Measurements from ENCODE around the gene RPL6. TPM values are rescaled to one million over a fixed set of nuclear protein-coding genes. Genes with fewer than 3 reads are reported as not detected.

Gene RPL6
- total RNA-seq, 1 donor from 2014 or later, result 1,084 TPM

DNA sequence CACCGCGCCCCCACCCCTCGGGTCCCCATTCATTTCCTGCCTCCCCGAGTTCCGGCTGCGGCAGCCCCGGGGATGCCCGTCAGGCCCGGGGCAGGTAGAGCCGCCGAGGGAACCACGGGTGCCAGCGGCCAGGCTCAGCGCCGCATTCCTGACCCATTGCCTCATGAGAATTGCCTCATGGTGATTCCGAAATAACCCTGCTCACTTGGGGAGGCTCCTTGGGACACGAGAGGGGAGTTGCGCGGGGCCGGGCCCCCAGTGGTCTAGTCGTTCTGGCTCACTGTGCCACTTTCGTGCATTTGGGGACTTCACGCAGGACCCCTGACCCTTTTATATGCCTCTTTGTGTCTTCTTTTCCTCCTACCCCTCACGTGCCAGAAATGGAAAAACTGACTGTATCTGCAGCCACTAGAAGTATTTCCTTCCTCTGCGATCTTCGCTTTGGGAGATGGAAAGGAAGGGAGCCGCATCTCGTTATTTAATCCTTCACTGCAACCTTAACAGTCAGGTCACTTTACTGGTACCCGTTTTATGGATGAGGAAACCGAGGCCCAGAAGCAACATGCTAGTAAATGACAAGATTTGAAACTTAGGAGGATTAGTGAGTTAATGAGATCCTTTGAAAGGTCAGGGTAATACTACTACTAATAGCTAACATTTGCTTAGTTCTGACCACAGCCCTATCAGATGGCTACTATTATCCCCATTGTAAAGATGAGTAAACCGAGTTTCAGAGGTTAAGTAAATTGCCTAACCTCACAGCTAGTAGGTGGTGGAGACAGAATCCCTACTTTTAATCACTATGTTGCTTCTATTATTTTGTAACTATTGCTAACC is 10.1 kb upstream of the RPL6 start:
- intact Hi-C loops (cut with micrococcal nuclease), result loop anchor here (2.0 to 10.0 kb wide), 3 partner anchors 485 to 803 kb away; partner anchors contain the start of genes MAPKAPK5, OAS1 and TPCN1

DNA sequence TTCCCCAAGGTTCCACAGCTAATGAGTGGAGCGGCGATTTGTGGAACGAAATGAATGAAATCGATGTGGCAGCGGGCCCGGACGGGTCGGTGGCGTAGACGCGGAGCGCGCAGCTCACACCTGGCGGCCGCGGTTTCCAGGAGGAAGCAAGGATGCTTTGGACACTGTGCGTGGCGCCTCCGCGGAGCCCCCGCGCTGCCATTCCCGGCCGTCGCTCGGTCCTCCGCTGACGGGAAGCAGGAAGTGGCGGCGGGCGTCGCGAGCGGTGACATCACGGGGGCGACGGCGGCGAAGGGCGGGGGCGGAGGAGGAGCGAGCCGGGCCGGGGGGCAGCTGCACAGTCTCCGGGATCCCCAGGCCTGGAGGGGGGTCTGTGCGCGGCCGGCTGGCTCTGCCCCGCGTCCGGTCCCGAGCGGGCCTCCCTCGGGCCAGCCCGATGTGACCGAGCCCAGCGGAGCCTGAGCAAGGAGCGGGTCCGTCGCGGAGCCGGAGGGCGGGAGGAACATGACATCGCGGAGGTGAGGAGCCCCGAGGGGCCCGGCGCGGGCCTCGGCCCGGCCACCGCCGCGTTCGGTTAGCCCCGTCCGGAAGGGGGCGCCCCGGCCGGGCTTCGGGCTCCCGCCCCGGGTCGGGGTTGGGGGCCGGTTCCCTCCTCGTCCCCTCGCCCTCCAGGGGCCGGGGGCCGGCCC is 9.3 kb upstream of the RPL6 start, which contains the start of gene PTPN11:
Gene PTPN11 (plus strand): TSS at position 340 of the 689 bp plus-strand sequence. CDS start 165 bp downstream, at position 505.
- intact Hi-C loops (cut with micrococcal nuclease), result loop anchor here (1.0 to 10.0 kb wide), 5 partner anchors 9 to 804 kb away; partner anchors contain the start of genes HECTD4, MAPKAPK5, OAS1 and RPL6

DNA sequence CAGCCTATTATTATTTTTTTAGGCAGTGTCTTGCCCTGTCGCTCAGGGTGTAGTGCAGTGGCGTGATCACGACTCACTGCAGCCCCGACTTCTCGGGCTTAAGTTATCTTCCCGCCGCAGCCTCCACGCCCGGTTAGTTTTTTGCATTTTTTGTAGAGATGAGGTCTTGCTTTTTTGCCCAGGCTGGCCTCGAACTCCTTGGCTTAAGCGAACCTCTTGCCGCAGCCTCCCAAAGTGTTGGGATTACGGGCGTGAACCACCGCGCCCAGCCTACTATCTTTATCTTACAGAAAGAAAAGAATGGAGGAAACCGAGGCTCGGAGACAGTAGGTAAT is 8.8 kb upstream of the RPL6 start:
- intact Hi-C loops (cut with micrococcal nuclease), result loop anchor here (1.0 to 10.0 kb wide), 5 partner anchors 9 to 804 kb away; partner anchors contain the start of genes HECTD4, MAPKAPK5, OAS1 and RPL6

DNA sequence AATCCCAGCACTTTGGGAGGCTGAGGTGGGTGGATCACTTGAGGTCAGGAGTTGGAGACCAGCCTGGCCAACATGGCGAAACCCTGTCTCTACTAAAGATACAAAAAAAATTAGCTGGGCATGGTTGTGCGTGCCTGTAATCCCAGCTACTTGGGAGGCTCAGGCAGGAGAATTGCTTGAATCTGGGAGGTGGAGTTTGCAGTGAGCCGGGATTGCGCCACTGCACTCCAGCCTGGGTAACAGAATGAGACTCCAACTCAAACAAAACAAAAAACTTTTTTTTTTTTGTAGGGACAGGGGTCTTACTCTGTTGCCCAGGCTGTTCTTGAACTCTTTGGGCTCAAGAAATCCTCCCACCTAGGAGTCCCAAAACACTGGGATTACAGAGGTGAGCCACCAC is 6.1 kb upstream of the RPL6 start:
- intact Hi-C loops (cut with micrococcal nuclease), result loop anchor here (5.0 to 10.0 kb wide), 2 partner anchors 489 to 807 kb away; partner anchors contain the start of genes OAS1 and TPCN1

DNA sequence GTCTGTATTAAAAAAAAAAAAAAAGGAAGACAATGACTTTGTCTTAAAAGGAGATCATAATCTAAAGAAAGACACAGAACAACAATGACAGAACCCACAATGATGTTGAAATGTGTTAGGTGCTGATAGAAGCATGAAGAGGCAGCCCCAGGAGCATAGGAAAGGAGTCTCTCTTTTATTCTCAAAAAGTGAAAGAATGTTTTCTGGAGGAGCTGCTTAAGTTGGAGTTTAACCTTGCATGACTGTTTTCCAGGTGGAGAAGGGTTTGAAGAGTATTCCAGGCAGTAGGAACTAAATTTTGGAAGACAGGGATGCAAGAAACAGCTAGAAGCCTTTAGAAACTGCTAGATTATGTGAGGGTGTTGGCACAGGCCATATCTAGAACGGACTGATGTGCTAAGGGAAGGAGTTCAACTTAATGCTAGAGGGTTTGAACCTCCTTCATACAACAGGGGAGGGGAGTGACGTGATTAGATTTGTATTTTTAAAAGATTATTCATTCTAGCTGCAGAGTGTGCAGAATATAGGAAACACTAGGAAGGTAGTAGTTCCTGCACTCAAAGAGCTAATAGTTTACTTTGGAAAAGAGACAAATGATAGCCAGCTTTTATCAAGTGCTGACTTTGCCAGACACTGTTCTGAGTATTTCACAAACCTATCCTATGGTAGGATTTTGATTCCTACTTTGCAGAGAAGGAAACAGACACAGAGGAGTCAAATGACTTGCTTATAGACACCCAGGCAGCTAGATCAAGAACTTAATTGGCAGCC is 4.6 kb upstream of the RPL6 start:
- intact Hi-C loops (cut with micrococcal nuclease), result loop anchor here (10.0 kb wide), 1 partner anchor 491 kb away; the partner anchor contains the start of gene OAS1

DNA sequence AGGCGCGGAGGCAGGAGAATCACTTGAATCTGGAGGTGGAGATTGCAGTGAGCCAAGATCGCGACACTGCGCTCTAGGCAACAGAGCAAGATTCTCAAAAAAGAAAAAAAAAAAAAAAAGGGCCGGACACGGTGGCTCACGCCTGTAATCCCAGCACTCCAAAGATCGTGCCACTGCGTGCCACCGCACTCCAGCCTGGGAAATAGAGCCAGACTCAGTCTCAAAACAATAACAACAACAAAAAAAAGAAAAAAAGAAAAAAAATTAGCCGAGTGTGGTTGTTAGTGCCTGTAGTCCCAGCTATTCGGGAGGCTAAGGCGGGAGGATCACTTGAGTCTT is 470 bp upstream of the RPL6 start:
- intact Hi-C loops (cut with micrococcal nuclease), result loop anchor here (1.0 to 10.0 kb wide), 9 partner anchors 8 to 808 kb away; partner anchors contain the start of genes BRAP, HECTD4, MAPKAPK5 and NAA25

DNA sequence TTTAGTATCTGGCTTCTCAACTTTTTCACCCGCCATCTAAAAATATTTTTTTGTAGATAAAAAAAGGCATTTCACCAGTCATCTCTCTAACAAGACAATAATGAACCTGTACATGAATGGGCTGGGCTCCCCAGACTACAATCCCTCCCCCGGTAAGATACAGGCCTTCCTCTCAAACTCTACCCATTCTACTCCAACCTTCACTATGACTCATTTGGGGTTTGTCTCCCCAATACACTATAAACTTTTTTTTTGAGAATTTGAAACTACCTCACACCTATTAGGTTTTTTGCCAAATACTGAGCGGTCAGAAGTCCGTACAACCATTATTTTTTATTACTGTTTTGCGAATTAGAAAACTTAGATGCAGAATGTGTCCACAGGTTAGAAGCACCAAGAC is 784 bp downstream of the RPL6 start:
- intact Hi-C loops (cut with micrococcal nuclease), result loop anchor here (1.0 to 5.0 kb wide), 8 partner anchors 10 to 806 kb away; partner anchors contain the start of genes BRAP, HECTD4, MAPKAPK5 and NAA25

DNA sequence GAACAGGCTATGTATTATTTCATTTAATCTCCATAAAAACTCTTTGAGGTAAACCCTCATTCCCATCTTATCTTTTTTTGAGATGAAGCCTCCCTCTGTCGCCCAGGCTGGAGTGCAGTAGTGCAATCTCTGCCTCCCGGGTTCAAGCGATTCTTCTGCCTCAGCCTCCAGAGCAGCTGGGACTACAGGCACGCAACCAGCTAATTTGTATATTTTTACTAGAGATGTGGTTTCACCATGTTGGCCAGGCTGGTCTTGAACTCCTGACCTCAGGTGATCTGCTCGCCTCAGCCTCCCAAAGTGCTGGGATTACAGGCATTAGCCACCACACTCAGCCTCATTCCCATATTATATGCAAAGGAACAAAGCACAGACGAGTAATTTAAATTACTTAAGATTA is 1.7 kb downstream of the RPL6 start:
- intact Hi-C loops (cut with micrococcal nuclease), result loop anchor here (2.0 to 5.0 kb wide), 2 partner anchors 723 to 805 kb away; partner anchors contain the start of gene BRAP

DNA sequence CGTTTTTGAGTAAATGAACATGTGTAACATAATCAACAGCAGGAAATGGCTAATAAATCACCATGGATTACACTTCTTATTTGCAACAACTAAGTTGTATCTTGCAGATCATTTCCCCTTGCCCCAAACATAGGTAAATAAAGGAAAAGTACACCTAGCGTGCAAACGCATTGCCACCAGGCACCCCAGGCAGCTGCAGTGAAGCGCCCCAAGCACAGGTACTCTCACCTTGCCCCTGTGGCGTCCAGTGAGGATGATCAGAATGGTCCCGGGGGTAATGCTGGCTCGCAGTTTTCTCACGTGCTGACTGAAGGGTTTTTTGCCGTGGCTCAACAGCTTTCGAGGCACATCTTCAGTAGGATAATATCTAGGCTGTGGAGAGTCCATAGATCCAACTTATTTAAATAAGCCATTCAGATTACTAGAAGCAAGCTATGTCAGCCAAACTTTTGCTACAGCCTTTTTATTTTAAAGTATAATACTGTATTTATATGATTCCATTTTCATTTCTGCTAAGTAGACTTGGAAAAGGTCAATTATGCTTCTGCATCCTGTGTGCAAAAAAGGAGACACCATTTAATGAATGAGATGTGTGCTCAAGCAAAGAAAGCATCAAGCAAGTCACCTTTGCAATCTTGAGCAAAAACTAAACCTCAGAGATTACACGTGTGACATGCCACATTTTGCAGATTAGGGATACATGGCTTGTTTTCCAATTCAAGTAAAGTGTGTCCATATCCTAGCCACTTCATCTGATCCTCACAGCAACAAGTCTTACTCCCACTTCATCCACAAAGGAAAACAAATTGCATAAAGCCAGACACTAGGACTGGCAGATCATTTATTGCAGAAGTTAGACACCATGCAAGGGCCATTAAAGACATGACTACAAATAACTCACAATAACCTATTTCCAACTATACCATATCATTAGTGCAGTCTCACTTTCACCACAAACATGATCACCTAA is 2.6 kb downstream of the RPL6 start:
- intact Hi-C loops (cut with micrococcal nuclease), result loop anchor here (5.0 kb wide), 1 partner anchor 805 kb away; no protein-coding TSS in a partner anchor

DNA sequence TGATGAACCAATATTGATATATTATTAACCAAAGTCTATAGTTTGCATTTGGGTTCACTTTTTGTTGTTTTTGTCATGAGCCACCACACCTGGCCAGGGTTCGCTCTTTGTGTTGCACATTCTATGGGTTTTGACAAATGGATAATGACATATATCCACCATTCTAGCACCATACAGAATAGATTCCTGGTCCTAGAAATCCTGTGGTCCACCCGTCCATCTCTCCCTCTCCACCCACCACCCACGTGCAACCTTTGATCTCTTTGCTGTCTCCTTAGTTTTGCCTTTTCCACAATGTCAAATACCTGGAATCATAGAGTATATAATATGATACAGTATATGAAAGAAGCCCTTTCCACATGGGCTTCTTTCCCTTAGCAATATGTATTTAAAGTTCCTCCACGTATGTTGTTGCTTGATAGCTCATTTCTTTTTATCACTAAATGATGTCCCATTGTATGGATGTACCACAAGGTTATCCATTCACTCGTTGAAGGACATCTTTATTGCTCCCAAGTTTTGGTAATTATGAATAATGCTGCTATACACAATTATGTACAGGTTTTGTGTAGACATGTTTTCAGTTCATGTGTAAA is 7.4 kb downstream of the RPL6 start:
- intact Hi-C loops (cut with micrococcal nuclease), result no loop called here

DNA sequence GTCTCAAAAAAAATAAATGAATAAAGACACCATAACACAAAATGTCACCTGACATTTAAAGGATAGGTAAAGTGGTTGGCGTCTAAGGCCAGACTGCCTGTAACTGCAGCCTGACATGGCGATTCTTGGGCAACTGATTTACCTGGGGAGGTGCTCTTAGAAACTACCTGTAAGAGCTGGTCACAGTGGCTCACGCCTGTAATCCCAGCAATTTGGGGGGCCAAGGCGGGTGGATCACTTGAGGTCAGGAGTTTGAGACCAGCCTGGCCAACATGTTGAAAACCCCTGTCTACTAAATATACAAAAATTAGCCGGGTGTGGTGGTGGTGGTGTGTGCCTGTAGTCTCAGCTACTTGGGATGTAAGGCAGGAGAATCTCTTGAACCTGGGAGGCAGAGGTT is 8.4 kb downstream of the RPL6 start:
- intact Hi-C loops (cut with micrococcal nuclease), result no loop called here

DNA sequence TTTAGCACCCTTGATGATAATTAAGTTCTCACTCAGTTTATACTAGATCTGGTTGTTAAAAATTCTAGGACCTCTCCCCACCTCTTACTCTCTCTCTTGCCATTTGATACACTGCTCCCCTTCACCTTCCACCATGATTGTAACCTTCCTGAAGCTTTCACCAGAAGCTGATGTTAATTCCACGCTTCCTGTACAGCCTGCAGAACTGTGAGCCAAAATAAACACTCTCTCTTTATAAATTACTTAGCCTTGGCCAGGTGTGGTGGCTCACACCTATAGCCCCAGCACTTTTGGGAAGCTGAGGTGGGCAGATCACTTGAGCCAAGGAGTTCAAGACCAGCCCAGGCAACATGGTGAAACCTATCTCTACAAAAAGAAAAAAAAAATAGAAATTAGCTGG is 16.1 kb downstream of the RPL6 start:
- intact Hi-C loops (cut with micrococcal nuclease), result no loop called here

DNA sequence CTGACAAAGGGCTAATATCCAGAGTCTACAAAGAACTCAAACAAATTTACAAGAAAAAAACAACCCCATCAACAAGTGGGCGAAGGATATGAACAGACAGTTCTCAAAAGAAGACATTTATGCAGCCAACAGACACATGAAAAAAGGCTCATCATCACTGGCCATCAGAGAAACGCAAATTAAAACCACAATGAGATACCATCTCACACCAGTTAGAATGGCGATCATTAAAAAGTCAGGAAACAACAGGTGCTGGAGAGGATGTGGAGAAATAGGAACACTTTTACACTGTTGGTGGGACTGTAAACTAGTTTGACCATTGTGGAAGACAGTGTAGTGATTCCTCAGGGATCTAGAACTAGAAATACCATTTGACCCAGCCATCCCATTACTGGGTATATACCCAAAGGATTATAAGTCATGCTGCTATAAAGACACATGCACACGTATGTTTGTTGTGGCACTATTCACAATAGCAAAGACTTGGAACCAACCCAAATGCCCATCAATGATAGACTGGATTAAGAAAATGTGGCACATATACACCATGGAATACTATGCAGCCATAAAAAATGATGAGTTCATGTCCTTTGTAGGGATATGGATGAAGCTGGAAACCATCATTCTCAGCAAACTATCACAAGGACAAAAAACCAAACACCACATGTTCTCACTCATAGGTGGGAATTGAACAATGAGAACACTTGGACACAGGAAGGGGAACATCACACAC is 19.3 kb downstream of the RPL6 start:
- intact Hi-C loops (cut with micrococcal nuclease), result loop anchor here (5.0 to 10.0 kb wide), 2 partner anchors 315 to 703 kb away; partner anchors contain the start of genes ACAD10 and BRAP

DNA sequence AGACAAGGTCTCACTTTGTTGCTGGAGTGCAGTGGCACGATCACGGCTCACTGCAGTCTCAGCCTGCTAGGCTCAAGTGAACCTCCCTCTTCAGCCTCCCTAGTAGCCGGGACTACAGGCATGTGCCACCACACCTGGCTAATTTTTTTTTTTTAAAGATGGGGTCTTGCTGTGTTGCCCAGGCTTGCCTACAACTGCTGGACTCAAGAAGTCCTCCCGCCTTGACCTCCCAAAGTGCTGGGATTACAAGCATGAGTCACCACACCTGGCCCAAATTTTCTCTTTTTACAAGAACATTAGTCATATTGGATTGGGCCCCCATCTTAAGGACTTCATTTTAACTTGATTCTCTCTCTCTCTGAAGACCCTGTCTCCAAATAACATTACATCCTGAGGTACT is 20.2 kb downstream of the RPL6 start:
- intact Hi-C loops (cut with micrococcal nuclease), result loop anchor here (5.0 to 10.0 kb wide), 2 partner anchors 314 to 702 kb away; partner anchors contain the start of genes ACAD10 and BRAP

DNA sequence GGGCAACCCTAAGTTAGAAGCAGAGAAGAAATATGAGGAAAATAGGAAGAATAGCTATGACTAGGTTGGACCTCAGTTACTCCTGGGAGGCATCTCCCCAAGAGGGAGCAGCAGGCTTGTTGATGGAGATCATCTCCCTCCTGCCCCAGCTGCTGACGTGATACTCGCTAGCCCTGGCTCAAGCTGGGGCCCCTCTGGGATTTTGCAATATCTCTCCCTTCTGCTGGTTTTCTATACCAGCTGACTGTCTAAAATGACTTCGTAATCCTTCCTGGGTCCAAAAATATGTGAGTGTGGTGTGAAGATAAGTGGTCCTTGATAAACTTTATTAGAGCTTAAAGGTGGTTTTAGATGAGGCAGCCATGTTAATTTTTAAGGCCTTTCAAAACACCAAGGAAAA is 22.7 kb downstream of the RPL6 start:
- intact Hi-C loops (cut with micrococcal nuclease), result loop anchor here (1.0 to 10.0 kb wide), 9 partner anchors 84 to 699 kb away; partner anchors contain the start of genes ACAD10, BRAP and TRAFD1

DNA sequence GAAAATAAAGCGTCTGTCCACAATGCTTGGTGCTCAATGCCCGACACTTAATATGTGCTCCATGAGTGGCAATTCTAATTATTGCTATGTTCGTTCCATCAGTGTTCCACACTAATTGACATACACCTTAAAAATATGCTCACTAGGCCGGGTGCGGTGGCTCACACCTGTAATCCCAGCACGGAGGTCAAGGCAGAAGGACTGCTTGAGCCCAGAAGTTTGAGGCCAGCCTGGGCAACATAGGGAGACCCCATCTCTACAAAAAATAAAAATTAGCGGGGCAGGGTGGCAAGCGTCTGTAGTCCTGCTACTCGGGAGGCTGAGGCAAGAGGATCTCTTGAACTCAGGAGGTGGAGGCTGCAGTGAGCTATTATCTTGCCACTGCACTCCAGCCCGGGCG is 26.5 kb downstream of the RPL6 start:
- intact Hi-C loops (cut with micrococcal nuclease), result loop anchor here (1.0 to 10.0 kb wide), 9 partner anchors 26 to 541 kb away; partner anchors contain the start of genes MAPKAPK5, PTPN11, RPL6 and TRAFD1

DNA sequence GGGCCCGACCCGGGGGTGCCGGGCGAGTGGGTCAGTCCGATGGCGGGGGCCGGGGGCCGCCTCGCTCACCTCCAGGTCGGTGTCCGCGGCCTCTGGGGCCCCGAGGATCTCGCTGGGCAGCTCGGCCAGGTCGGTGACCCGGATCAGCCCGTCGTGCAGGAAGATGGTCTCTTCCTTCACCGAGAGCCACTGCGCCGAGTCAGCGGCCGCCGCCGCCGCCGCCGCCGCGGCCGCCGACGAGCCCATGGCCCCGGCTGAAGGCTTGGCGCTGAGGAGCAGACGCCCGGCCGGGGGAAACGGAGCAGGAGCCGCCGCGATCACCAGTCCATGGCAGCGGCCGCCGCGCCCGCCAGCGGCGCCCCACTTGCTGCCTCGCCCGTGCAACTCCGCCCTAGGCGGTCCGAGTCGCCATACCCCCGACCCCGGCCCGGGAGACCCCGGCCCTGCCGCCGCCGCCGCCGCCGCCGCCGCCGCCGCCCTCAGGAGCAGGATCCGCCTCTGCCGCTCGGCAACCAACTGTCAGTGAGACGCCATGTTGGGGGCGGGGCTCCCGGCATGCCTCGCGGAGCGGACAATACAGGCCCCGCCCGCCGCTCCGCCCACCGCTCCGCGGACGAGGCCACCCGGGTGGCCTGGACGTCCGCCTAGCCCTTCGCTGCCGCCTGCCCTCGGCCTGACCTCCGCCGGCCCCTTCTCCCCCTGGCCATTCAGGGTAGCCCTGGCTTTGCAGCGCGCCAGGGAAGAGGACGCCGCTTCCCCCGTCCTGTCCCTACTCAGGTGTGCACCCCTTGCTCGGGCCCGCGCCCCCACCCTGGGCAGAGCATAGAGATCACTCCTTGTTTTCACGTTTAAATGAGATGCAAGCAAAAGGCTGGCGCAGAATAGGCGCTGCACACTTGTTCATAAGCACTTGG is 27.3 kb downstream of the RPL6 start, which contains the start of gene HECTD4:
Gene HECTD4 (minus strand): TSS at position 549 of the 914 bp plus-strand sequence. CDS start 303 bp downstream, at position 246.
- intact Hi-C loops (cut with micrococcal nuclease), result loop anchor here (1.0 to 10.0 kb wide), 10 partner anchors 27 to 540 kb away; partner anchors contain the start of genes MAPKAPK5, PTPN11, RPL6 and TRAFD1
